ENCODE results near the gene APC2.
"Not testable (repeated sequence)": the region's sequence is repeated elsewhere in the genome, so short reads cannot be mapped to it uniquely, and the experiment has no call there.

APC2 gene

GRCh38 chr19:1428738-1429391, 21.1 kb upstream of the APC2 start:
- no peak for DNase-seq (ENCODE audit: low read depth in 2 of 2)

- DNase-seq (ENCODE audit: low read depth in 2 of 2) = no peak
Observed at GRCh38 chr19:1429750-1430149, 20.2 kb upstream of the APC2 start.

DNA sequence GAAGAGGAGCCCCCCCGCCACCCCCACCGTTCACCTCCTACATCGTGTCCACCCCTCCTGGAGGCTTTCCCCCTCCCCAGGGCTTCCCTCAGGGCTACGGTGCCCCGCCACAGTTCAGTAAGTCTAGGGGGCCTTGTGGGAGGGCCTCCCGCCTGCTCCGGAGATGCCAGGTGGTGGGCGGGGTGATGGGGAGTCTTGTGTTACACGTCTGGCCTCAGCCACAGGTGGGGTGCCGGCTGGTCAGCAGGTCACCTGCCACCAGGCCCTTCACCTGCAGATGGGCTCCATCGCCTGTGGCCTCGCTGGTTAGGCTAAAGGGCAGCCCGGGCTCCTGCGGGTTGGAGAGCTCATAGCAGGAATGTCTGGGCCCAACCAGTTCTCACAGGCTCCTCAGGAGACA, 19.7 kb upstream of the APC2 start:
- DNase-seq (ENCODE audit: low read depth in 2 of 2) = no peak

GRCh38 chr19:1431759-1432506, 18.0 kb upstream of the APC2 start:
- no peak for DNase-seq (ENCODE audit: low read depth in 2 of 2)

DNA sequence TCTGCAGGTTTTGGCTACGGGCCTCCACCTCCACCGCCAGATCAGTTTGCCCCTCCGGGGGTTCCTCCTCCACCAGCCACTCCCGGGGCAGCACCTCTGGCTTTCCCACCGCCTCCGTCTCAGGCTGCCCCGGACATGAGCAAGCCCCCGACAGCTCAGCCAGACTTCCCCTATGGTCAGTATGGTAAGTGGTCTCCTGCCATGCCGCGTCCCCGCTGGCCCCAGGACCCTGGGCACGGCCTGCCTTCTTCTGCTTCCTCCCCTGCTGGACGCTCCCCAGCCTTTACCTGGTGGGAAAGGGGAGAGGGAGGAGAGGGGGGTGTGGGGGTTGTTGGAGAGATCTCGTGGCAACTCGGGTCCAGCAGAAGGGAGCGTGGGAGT, 17.4 kb upstream of the APC2 start:
- DNase-seq (ENCODE audit: low read depth in 2 of 2) = no peak

DNA sequence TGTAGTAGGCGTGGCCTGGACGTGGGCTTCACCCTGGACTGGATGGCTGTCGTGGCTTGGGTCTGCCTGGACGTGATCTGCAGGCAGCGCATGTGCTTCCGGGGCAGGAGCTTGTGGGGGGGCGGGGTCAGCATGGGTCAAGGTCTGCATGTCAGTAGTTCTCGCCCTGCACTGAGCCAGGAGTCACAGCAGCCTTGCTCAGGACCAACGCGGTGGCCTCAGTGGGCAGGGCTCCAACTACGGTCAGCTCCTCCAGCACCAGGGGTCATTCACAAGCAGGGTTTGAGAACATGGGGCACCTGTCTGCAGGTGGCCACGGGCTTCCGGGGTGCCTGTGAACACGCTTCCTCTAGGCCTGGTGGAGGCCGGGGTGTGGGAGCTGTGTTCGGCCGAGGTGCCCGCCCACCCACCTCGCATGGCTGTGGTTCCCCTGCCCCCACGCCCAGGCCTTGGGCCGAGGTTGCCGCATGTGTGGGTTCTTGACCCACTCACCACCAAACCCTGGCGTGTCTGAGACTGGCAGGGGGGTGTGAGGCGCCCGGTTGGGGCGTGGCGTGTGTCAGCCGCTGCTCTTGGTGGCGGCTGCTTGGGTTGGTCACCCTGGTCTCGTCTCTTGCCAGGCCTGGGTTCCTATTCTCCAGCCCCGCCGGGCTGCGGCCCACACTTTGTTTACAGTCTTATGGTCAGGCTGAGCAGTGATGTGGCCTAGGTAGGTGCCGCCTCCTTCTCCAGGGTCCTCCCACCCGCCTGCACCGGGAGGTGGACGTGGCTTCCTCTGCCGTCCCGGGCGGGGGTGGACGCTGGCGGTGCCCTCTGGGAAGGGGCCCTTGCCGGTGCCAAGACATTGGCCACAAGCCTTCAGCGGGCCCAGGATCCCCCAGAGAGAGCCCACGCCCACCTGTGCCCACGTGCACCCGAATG, 16.5 kb upstream of the APC2 start:
- DNase-seq (ENCODE audit: low read depth in 2 of 2) = no peak

DNA sequence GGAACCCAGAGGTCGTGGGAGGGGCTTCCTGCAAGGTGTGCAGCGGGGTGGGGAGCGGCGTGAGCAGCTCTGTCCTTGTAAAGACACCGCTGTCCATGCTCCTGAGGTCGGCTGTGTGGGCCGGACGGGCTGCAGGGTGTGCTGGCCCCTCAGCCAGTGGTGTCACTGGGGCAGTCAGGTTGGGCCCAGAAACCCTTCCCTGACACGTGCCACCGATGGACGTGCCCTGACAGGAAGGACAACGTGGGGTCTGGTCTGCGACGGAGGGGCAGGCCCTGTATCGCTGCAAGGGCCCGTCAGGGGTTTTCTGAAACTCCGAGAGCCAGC, 15.9 kb upstream of the APC2 start:
- DNase-seq (ENCODE audit: low read depth in 2 of 2) = no peak

- DNase-seq (ENCODE audit: low read depth in 2 of 2) = no peak
Observed at GRCh38 chr19:1434577-1435060, 15.3 kb upstream of the APC2 start.

DNA sequence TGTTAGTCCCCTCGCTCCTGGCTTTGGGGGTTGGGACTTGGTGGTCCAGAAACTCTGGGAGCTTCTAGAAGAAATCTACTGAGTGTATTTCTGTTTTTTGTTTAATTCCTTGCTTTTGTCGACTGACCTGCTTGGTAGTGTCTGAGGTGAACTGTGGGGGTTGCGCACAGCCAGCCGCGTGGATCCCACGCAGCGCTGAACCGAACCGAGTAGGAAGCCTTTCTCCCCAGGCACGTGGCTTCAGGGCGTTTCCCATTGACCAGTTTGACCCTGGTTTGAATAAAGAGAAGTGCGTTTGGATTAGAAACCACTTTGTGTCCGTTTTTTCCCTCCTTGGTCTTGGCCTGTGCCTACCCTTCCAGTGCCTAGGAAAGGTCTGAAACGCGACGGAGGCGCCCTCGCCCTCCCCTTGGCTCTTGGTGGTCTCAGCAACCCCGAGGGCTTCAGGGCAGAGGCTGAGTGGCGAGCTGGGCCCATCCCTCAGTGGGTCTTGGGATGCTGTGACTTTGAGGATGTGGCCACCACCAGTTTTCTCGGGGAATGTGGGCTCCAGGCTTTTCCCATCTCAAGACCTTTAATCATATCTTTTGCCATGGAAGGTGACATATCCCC, 14.4 kb upstream of the APC2 start:
- DNase-seq (ENCODE audit: low read depth in 2 of 2) = no peak

- no peak for DNase-seq (ENCODE audit: low read depth in 2 of 2)
Observed at GRCh38 chr19:1437609-1438008, 12.3 kb upstream of the APC2 start.

- DNase-seq (ENCODE audit: low read depth in 2 of 2) = peak; percentile 91 to 92
Observed at GRCh38 chr19:1438035-1438932, 11.6 kb upstream of the APC2 start, which contains the start of gene RPS15. RPS15 (plus strand) TSS chr19:1438396; CDS start chr19:1438426, 30 bp downstream.

- DNase-seq (ENCODE audit: low read depth in 2 of 2) = no peak
Observed at GRCh38 chr19:1438933-1439354, 11.0 kb upstream of the APC2 start.

DNA sequence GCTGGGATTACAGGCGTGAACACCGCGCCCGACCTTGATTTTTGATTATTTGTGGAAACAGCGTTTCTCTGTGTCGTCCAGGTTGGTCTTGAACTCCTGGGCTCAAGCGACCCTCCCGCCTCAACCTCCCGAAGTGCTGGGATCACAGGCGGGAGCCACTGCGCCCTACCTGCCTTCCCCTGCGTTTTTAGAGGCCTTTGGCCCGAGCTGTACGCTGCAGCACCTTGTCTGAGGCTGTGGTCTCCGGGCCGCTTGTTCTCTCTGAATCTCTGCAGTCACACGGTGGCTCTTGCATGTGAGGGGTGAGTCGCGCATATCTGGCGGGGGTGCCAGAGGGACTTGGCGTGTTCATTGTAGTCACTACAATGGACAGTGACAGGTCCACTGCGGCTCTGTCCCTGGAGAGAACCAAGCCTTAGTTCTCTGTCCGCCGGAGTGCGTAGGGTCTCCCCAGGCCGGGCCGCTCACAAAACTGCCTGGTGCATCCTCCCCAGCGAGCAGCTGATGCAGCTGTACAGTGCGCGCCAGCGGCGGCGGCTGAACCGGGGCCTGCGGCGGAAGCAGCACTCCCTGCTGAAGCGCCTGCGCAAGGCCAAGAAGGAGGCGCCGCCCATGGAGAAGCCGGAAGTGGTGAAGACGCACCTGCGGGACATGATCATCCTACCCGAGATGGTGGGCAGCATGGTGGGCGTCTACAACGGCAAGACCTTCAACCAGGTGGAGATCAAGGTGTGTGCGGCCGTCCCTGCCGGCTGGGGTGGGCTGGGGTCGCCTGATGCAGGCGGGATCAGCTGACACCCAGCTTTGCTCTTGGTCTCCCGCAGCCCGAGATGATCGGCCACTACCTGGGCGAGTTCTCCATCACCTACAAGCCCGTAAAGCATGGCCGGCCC, 10.2 kb upstream of the APC2 start:
- DNase-seq (ENCODE audit: low read depth in 2 of 2) = not testable (repeated sequence)

DNA sequence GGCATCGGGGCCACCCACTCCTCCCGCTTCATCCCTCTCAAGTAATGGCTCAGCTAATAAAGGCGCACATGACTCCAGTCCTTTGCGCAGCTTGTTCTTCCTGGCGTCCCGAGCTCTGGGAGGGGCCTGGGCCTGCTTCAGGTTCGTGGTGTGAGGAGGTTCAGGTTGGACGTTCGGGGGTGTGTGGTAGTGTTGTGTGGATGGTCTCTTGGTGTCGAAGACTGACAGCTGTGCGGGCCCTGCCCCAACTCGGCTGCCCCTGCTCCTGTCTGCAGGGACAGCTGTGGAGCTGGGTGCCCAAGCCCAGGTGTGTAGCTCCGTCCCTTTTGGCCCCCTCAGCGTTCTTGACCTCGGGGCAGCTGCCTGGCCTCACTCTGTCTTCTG, 9.5 kb upstream of the APC2 start:
- no peak for DNase-seq (ENCODE audit: low read depth in 2 of 2)

DNA sequence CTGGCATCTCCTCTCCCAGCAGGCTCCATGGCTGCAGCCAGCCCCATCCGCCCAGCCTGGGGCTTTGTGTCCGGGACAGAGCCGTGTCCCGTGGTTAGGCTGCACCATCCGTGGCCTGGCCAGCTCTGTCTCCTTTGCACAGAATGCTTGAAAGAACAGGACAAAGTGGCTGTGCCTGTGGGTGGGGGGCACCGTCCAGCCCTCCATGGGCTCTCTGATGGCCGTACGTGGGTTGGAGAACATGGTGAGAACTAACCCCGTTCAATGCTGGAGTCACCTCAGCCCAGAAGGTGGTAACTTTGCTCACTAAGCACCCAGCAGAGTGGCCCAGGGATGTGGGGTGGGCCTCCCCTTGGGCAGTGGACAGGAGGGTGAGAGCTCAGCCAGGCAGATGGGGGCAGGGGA, 8.9 kb upstream of the APC2 start:
- DNase-seq (ENCODE audit: low read depth in 2 of 2) = no peak

DNA sequence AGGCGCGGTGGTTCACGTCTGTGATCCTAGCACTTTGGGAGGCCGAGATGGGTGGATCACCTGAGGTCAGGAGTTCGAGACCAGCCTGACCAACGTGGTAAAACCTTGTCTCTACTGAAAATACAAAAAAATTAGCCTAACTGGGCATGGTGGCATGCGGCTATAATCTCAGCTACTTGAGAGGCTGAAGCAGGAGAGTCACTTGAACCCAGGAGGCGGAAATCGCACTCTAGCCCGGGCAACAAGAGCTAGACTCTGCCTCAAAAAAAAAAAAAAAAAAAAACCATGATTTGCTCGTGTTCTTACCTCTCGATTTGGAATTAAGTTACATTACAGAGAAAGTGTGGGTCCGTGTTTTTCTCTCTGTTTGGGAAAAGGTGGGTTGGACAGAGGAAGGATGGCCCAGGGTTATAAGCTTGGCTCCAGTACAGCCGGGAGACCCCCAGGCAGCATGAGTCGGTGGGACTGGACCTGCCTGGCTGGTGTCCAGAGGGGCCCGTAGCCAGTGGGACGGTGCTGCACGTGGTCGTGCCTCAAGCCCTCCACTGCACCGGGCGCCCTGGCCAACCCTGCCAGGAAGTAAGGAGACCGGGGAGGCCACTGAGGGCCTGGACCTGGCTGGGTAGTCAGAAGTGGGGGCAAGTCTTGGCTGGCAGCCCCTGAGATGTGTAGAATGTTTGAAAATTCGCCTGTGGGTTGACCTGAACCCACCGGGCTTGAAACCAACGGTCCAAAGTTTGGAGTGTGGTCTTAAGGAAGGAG, 8.1 kb upstream of the APC2 start:
- DNase-seq (ENCODE audit: low read depth in 2 of 2) = no peak

DNA sequence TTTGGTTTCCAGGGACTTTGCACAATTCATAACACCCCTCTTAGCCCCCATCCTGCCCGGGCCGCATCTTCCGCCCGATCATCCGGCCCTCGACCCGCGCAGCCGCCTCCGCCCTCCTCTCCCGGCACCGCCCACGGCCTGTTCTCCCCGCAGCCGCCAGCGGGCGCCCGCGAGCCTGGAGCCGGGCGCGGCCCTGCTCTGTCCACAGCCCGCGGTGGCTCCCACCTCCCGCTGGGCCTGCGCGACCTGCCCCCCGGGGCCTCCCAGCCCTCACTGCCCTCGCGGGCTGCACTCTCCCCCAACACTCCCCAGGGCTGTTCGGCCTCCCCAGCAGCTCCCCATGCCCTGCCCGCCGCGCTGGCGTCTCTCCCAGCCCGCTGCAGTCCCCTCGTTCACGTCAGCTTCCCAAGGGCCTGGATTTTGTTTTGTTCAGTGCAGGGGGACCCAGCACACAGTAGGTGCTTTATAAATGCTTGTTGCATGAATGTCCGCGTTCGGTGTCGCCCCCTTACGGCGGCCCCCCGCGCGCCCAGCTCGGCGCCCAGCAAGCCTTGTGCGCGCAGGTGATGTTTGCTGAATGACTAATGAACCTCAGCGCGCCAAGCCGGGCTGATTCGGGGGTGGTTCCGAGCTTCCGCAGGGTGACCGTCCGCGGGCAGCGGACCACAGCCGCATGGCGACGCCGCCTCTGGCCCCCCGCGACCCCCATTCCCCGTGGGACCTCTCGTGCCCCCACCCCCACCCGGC, 4.6 kb upstream of the APC2 start:
- peak; percentile 57 to 63 for DNase-seq (ENCODE audit: low read depth in 2 of 2)

DNA sequence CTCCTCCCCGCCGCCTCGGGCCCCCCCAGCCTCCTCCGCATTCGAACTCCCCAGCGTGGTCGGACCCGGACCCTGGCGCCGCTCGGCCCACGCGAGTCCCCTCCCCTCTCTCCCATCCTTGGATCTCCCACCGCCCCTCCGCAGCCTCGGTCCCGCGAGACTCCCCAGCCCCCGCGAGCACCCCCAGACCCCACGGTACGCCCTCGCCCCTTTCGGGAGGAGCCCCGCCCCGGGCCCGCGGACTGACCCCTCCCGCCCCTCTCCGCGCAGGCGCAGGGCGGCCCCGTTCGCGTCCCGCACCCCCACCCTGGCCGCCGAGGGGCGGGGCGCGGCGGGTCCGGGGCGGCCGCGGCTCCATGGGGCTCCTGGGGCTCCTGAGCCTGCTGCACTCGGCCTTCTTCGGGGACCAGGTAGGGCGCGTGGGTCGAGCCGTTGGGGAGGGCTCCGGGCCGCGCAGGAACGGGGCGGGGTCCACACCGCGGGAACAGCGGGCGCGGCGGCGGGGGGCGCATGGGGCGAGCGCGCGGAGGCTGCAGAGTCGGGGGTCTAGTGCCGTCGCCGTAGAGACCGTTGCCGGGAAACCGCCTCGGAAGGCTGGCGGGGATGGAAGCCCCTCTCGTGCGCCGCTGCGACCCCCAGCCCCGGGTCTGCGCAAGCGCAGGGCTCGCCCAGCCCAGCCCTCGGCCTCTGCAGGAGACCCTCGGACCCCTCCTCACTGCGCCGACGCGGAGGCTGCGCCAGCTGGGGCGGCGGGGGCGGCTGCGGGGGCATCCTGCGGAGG, 3.8 kb upstream of the APC2 start:
- no peak for DNase-seq (ENCODE audit: low read depth in 2 of 2)

Data from stimulated activated CD8-positive, alpha-beta memory T cell treated with anti-CD3 and anti-CD28 coated beads, Interleukin-2, amount 100 ng/mL, for 1 hour (primary cell).